A673 (cell line): ENCODE measurements around the gene KCNG3. TPM values are rescaled to one million over a fixed set of nuclear protein-coding genes. Genes with fewer than 3 reads are reported as not detected.

Experiments used
- BruUV-seq: library from RNA; stranded (reverse); fragments of 400-500 nt; replicated peaks from 2 replicates; lab custom pipeline; 2021; lab: Mats Ljungman, UMichigan
- CTCF ChIA-PET: fragments of 300-600 bp; sonication (Branson Sonifier 250); formaldehyde crosslinking; loops from one replicate; lab custom pipeline; 2022; ENCODE audit warnings: antibody characterized with exemption; lab: Charles Lee
- POLR2A ChIA-PET: fragments of 300-600 bp; sonication (Branson Sonifier 250); formaldehyde crosslinking; loops from one replicate; lab custom pipeline; 2022; ENCODE audit warnings: antibody characterized with exemption; ENCODE audit not compliant: low non-redundant PET; lab: Charles Lee
- DNase-seq: peaks from one replicate; pipeline ENCODE4 v3.0.0-alpha.2; 2015; ENCODE audit warnings: low spot score
- H3K27ac ChIP-seq: fragments of 200-600 bp; sonication (generic); 2 replicates; pipeline ENCODE4 v1.5.1; 2016; ENCODE audit warnings: mixed run types, low read depth, mild to moderate bottlenecking, mixed read lengths, antibody characterized with exemption, low read length; ENCODE audit not compliant: poor library complexity, severe bottlenecking
- H3K27me3 ChIP-seq: fragments of 200-600 bp; sonication (generic); replicated peaks from 2 replicates; pipeline ENCODE4 v1.6.1; 2017; ENCODE audit warnings: mixed run types, low read depth, mild to moderate bottlenecking, mixed read lengths, antibody characterized with exemption, low read length; ENCODE audit not compliant: insufficient read depth, poor library complexity
- H3K36me3 ChIP-seq: fragments of 200-600 bp; sonication (generic); 2 replicates; pipeline ENCODE4 v1.6.1; 2016; ENCODE audit warnings: mixed run types, mild to moderate bottlenecking, mixed read lengths, antibody characterized with exemption, low read length; ENCODE audit not compliant: insufficient read depth, poor library complexity, severe bottlenecking
- H3K4me1 ChIP-seq: fragments of 200-600 bp; sonication (generic); 2 replicates; pipeline ENCODE4 v1.6.1; 2017; ENCODE audit warnings: mixed run types, mild to moderate bottlenecking, mixed read lengths, antibody characterized with exemption, low read length; ENCODE audit not compliant: insufficient read depth, poor library complexity, severe bottlenecking
- H3K4me3 ChIP-seq: fragments of 200-600 bp; sonication (generic); 2 replicates; pipeline ENCODE4 v1.5.1; 2016; ENCODE audit warnings: low read depth, mixed run types, mild to moderate bottlenecking, mixed read lengths, low read length; ENCODE audit not compliant: poor library complexity, severe bottlenecking
- H3K9me3 ChIP-seq: fragments of 200-600 bp; sonication (generic); 2 replicates; pipeline ENCODE4 v1.6.1; 2016; ENCODE audit warnings: mixed run types, low read depth, mild to moderate bottlenecking, mixed read lengths, antibody characterized with exemption, low read length; ENCODE audit not compliant: poor library complexity, severe bottlenecking
- CTCF ChIP-seq: fragments of 300-800, 200-600 bp; sonication (generic); conservative IDR thresholded peaks from 2 replicates; pipeline ENCODE4 v1.5.1; 2017; ENCODE audit warnings: low read depth, mild to moderate bottlenecking, antibody characterized with exemption, low read length, moderate library complexity, mixed read lengths
- EZH2 ChIP-seq: fragments of 200-600 bp; sonication (generic); IDR thresholded peaks from 2 replicates; pipeline ENCODE4 v1.6.1; 2017; ENCODE audit warnings: borderline replicate concordance, low read depth, mild to moderate bottlenecking, mixed read lengths, antibody characterized with exemption, low read length; ENCODE audit not compliant: poor library complexity, severe bottlenecking
- intact Hi-C: fragments of 100-400 bp; cut with micrococcal nuclease; formaldehyde crosslinking; loops from one replicate; pipeline ENCODE4 v1.10.0; 2022; ENCODE audit not compliant: unreplicated experiment
- total RNA-seq: library from RNA; stranded (reverse); gene quantifications from 2 replicates; pipeline ENCODE4 v1.2.3, GENCODE V29; 2021

The KCNG3 gene
- total RNA-seq, 1 experiment from 2014 or later, result 1.5 TPM

- POLR2A ChIA-PET, result no interaction called here
- no peaks in the 10 kb centered on the region for H3K27me3 ChIP-seq
- TF ChIP-seq EZH2 (no peak), CTCF (no peak)
- intact Hi-C loops, result no loop called here
- H3K9me3 ChIP-seq, result no peaks in the 10 kb centered on the region
- H3K4me3 ChIP-seq, result no peak overlapping the region
- CTCF ChIA-PET, result no interaction called here
- DNase-seq, result no peak
- no peak overlapping the region for H3K27ac ChIP-seq
- H3K4me1 ChIP-seq, result no peaks in the 10 kb centered on the region
- no TSS peak for BruUV-seq
- no peaks in the 10 kb centered on the region for H3K36me3 ChIP-seq
Observed at GRCh38 chr2:42474765-42475454, 18.9 kb downstream of the KCNG3 start.

DNA sequence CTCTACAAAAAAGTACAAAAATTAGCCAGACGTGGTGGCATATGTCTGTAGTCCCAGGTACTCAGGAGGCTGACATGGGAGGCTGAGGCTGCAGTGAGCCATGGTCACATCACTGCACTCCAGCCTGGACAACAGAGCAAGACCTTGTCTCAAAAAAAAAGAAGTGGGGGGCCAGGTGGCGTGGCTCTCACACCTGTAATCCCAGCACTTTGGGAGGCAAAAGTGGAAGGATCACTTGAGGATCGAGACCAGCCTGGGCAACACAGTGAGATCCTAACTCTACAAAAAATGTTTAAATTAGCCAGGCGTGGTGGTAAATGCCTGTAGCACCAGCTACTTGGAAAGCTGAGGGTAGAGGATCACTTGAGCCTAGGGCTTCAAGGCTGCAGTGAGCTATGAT is 23.1 kb downstream of the KCNG3 start:
- Histone ChIP-seq H3K36me3 (no peaks in the 10 kb centered on the region), H3K9me3 (no peaks in the 10 kb centered on the region), H3K27me3 (no peaks in the 10 kb centered on the region), H3K4me1 (no peaks in the 10 kb centered on the region), H3K27ac (no peak overlapping the region), H3K4me3 (no peak overlapping the region)
- TF ChIP-seq EZH2, result no peak
- TF ChIP-seq CTCF, result no peak
- intact Hi-C loops, result no loop called here
- BruUV-seq, result no TSS peak
- no peak for DNase-seq
- ChIA-PET POLR2A (no interaction called here), CTCF (no interaction called here)

GRCh38 chr2:42464631-42465030 is 29.2 kb downstream of the KCNG3 start:
- DNase-seq, result no peak
- ChIA-PET CTCF (interaction anchor here (0.5 kb wide), 1 partner anchor 78 kb away, joined by 5 read pairs; no protein-coding TSS in a partner anchor), POLR2A (no interaction called here)
- no peak overlapping the region for H3K27ac ChIP-seq
- H3K4me1 ChIP-seq, result no peaks in the 10 kb centered on the region
- H3K9me3 ChIP-seq, result no peaks in the 10 kb centered on the region
- H3K4me3 ChIP-seq, result no peak overlapping the region
- TF ChIP-seq EZH2 (no peak), CTCF (no peak)
- no TSS peak for BruUV-seq
- H3K36me3 ChIP-seq, result no peaks in the 10 kb centered on the region
- intact Hi-C loops, result no loop called here
- H3K27me3 ChIP-seq, result no peaks in the 10 kb centered on the region
